Astrocyte of the cerebellum (primary cell): ENCODE measurements around the gene RNASE7.

Experiments used
- DNase-seq: peaks from one replicate; pipeline ENCODE4 v3.0.0-alpha.2; 2011; ENCODE audit warnings: low read depth
- H3K4me3 ChIP-seq: 2 replicates; pipeline ENCODE4 v1.5.1; 2011; ENCODE audit warnings: mild to moderate bottlenecking, low read depth, low read length, moderate library complexity
- CTCF ChIP-seq: IDR thresholded peaks from 2 replicates; pipeline ENCODE4 v1.5.1; 2012; ENCODE audit warnings: low read length, low read depth, moderate library complexity, mild to moderate bottlenecking; ENCODE audit errors: missing control alignments
- in situ Hi-C: cut with HindIII; loops from 2 replicates; pipeline ENCODE4 v1.10.0; 2017; ENCODE audit warnings: low sequenced_read_pairs

Gene RNASE7

DNA sequence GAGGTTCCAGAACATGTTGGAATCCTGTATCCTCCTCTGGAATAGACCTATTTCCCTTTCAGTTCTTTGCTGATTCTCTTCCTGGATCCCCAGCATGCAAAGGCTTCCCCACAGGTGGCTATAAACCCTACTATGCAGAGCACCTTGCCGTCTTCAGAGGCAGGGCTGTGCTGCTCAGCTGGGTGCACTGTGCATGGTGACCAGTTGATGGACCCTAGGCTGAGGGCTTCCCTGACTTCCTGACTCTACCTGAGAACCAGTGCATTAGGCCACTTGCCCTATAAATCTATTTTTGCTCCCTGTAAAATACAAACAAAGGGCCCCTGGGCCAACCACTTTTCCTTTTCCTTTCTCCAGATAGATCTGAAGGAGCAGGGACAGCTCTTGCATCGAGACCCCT lies 42.2 kb downstream of the RNASE7 start:
- DNase-seq, result no peak
- in situ Hi-C loops, result no loop called here
- H3K4me3 ChIP-seq, result no peak overlapping the region
- no peak for TF ChIP-seq CTCF

GRCh38 chr14:21084998-21085853 lies 43.1 kb downstream of the RNASE7 start:
- H3K4me3 ChIP-seq, result no peak overlapping the region
- in situ Hi-C loops, result no loop called here
- TF ChIP-seq CTCF, result no peak
- DNase-seq, result peak; percentile 33

DNA sequence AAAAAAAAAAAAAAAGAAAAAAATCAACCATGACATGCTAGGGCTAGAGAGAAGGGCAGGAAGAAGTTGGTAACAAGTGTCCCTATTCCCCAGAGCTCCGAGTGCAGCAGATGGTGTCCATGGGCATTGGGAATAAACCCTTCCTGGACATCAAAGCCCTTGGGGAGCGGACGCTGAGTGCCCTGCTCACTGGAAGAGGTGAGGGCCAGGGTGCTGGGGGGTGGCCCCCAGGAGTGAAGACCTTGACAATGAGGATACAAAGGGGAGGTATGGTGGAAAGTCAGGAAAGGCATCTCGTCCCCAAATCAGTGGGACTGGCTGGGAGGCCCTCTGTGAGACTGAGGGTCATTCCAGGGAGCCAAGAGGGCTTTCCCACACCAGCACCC lies 44.7 kb downstream of the RNASE7 start:
- in situ Hi-C loops, result no loop called here
- no peak for DNase-seq
- no peak overlapping the region for H3K4me3 ChIP-seq
- TF ChIP-seq CTCF, result no peak

- H3K4me3 ChIP-seq, result no peak overlapping the region
- in situ Hi-C loops, result no loop called here
- peak; percentile 91 for DNase-seq
- no peak for TF ChIP-seq CTCF
These were observed 45.3 kb downstream of the RNASE7 start for GRCh38 chr14:21087294-21088091.

DNA sequence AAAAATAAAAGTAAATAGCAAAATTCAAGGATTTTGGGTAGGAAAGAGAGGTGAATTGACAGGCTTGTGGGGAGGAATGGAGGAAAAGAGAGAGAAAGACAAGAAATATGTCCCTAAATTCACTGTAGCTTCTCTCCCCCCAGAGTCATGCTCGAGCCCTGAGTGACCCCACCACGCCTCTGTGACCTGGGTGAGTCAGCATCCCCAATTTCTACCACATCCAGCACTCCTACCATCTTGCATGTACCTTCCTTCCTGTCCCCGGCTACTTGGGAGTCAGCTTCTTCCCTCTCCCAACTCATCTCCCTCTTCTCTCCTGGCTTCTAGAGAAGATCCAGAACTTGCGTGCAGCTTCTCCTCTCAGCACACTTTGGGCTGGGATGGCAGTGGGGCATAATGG lies 46.5 kb downstream of the RNASE7 start:
- DNase-seq, result no peak
- TF ChIP-seq CTCF, result no peak
- no peak overlapping the region for H3K4me3 ChIP-seq
- in situ Hi-C loops, result no loop called here

GRCh38 chr14:21089271-21089670 lies 47.1 kb downstream of the RNASE7 start:
- in situ Hi-C loops, result no loop called here
- no peak for TF ChIP-seq CTCF
- no peak overlapping the region for H3K4me3 ChIP-seq
- no peak for DNase-seq
